ENCODE data around the gene STXBP5.
A peak's percentile ranks its signal among the peaks of the same experiment; 100 is the strongest.

Gene STXBP5

GRCh38 chr6:147207351-147207750 is 3.1 kb downstream of the STXBP5 start:
- DNase-seq: peak in 1 of 42 donors; percentile 12
- intact Hi-C loops (cut with DNase I): no loop called here

GRCh38 chr6:147207837-147208754 is 3.9 kb downstream of the STXBP5 start:
- DNase-seq: no peak
- intact Hi-C loops (cut with DNase I): no loop called here

- intact Hi-C loops (cut with DNase I): no loop called here
- DNase-seq: no peak
Measured at GRCh38 chr6:147209762-147210449, 5.7 kb downstream of the STXBP5 start.

- intact Hi-C loops (cut with DNase I): no loop called here
- DNase-seq: no peak
Measured at GRCh38 chr6:147211349-147211748, 7.1 kb downstream of the STXBP5 start.

- no peak for DNase-seq
- intact Hi-C loops (cut with DNase I): no loop called here
Measured at GRCh38 chr6:147211831-147212230, 7.6 kb downstream of the STXBP5 start.

- no peak for DNase-seq
- intact Hi-C loops (cut with DNase I): no loop called here
Measured at GRCh38 chr6:147212622-147213021, 8.4 kb downstream of the STXBP5 start.

GRCh38 chr6:147213772-147214171 is 9.6 kb downstream of the STXBP5 start:
- intact Hi-C loops (cut with DNase I): no loop called here
- no peak for DNase-seq

GRCh38 chr6:147214248-147215227 is 10.3 kb downstream of the STXBP5 start:
- intact Hi-C loops (cut with DNase I): no loop called here
- no peak for DNase-seq

GRCh38 chr6:147216915-147217314 is 12.7 kb downstream of the STXBP5 start:
- no peak for DNase-seq
- intact Hi-C loops (cut with DNase I): no loop called here

- DNase-seq: no peak
- intact Hi-C loops (cut with DNase I): no loop called here
Measured at GRCh38 chr6:147217840-147218404, 13.7 kb downstream of the STXBP5 start.

GRCh38 chr6:147218797-147219196 is 14.6 kb downstream of the STXBP5 start:
- no peak for DNase-seq
- intact Hi-C loops (cut with DNase I): no loop called here

- no peak for DNase-seq
- intact Hi-C loops (cut with DNase I): no loop called here
Measured at GRCh38 chr6:147219463-147219862, 15.2 kb downstream of the STXBP5 start.

GRCh38 chr6:147220345-147220744 is 16.1 kb downstream of the STXBP5 start:
- intact Hi-C loops (cut with DNase I): no loop called here
- no peak for DNase-seq

- DNase-seq: no peak
- intact Hi-C loops (cut with DNase I): no loop called here
Measured at GRCh38 chr6:147221739-147222138, 17.5 kb downstream of the STXBP5 start.

- no peak for DNase-seq
Measured at GRCh38 chr6:147222160-147222838, 18.1 kb downstream of the STXBP5 start.

GRCh38 chr6:147223736-147224135 is 19.5 kb downstream of the STXBP5 start:
- intact Hi-C loops (cut with DNase I): no loop called here
- DNase-seq: no peak

More at GRCh38 chr6:147222160-147222838, 18.1 kb downstream of the STXBP5 start:
- intact Hi-C loops (cut with DNase I): no loop called here

- DNase-seq: no peak
- intact Hi-C loops (cut with DNase I): no loop called here
Measured at GRCh38 chr6:147226163-147226724, 22.0 kb downstream of the STXBP5 start.

GRCh38 chr6:147226877-147227276 is 22.7 kb downstream of the STXBP5 start:
- intact Hi-C loops (cut with DNase I): no loop called here
- DNase-seq: no peak
